ENCODE results near the gene ABCA7. TPM values are rescaled to one million over a fixed set of nuclear protein-coding genes. Genes with fewer than 3 reads are reported as not detected.

ABCA7 gene
- polyA plus RNA-seq, 5 donors: 2.8 to 6.1 (median 4.7) TPM

DNA sequence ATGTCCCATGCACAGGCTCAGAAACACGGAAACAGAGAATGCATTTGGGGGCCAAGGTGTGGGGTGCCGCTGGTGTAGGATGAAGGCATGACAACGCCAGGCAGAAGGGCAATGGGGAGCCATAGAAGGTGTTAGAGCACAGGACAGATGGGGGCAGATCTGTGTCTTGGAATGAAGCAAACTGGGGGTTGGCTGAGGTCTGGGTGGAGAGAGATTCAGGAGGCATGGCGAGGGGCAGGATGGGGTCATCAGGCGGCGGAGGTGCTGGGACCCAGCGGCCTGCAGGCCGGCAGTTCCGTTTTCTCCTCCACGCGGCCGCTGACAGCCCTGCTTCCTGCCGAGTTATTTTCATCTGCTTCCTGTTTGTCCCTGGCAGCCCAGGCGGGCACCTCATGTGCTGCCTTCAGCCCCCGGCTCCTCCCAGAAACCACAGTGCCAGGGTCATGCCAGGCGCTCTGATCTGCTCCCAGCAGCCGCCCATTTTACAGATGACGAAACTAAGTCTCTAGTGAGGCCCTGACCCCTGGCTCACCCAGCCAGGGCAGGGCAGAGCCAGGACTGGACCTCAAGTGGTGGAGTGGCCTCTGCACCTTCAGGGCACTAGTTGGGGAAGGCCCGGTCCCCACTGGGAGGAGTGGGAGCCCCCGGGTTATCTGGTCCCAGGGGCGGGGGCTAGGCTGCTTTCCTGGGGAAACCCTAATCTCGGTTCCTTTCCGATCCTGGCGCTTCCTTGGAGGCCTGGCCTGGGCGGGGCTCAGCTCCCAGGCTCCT lies 29.3 kb downstream of the ABCA7 start:
- no peak for DNase-seq

DNA sequence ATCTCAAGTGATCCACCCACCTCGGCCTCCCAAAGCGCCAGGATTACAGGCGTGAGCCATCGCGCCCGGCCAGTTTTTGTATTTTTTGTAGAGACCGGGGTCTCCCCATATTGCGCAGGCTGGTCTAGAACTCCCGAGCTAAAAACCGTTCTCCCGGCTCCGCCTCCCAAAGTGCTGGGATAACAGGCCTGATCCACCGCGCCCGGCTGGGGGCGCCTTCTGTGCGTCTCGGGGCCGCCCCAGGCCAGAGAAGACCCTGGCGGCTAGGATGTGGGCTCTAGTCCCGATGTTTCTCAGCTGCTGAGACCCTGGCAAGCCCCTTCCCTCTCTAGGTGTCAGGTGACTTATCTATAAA lies 30.6 kb downstream of the ABCA7 start:
- no peak for DNase-seq

DNA sequence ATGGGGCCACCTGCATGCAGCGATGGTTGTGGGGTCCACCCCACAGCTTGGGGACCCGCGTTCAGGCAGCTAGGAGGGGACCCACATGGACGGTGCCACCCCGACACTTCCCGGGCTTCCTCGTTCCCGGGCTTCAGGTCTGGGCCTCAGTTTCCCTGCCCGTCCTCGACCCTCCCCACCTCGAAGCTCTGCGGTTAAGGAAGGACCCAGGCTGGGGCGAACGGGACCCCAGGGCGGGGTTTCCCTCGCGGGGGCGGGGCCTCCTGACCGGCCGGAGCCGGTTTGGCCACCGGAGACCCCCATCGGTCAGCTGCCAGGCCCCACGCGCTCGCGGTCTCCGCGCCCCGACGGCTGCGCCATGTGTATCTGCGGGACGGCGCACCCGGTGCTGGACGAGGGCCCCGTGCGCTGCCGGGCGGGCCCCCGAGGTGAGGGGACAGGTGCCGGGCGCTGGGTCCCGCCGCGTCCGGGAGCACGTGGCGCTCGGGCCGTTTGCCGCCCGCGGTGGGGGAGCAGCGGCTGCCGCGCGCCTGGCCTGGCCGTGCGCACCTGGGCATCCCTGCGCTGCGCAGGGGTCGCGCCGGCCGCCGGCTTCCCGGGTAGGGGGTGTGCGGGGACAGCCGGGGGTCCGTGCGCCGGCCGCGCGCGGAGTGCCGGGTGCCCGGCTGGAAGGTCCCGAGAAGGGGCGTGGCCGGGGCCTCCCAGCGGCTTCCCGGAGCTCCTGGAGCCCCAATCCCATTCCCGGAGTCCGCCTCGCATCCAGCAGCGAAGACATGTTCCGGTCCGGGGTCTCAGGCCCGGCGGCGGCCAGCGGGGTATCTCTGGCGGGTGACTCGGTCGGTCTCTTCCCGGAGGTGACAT lies 31.3 kb downstream of the ABCA7 start:
- no peak for DNase-seq

DNA sequence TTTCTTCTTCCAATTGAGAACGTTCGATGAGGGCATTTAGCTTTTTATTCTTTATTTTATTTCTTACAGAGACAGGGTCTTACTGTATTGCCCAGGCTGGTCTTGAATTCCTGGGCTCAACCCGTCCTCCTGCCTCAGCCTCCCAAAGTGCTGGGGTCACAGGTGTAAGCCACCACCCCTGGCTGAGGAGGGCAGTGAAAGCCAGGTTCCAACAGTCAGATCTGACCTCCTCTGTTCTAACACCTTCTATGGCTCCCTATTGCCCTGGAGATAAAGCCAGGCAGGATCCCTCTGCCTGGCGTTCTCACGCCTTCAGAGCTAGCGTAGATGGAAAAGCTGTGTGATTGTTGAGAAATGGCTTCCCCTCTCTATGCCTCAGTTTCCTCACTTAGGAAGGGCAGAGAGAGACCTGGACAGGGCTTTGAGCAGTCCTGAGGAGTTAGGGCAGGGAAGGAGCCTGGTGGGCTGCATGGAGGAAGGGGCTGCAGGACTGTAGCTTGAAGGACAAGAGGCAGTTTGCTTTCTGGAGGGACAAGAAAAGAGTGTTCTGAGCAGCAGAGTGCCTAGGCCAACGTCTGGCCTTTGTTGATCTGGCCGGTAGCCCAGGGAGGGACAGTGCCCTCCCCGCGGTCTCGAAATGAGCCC lies 32.6 kb downstream of the ABCA7 start:
- DNase-seq: no peak

DNA sequence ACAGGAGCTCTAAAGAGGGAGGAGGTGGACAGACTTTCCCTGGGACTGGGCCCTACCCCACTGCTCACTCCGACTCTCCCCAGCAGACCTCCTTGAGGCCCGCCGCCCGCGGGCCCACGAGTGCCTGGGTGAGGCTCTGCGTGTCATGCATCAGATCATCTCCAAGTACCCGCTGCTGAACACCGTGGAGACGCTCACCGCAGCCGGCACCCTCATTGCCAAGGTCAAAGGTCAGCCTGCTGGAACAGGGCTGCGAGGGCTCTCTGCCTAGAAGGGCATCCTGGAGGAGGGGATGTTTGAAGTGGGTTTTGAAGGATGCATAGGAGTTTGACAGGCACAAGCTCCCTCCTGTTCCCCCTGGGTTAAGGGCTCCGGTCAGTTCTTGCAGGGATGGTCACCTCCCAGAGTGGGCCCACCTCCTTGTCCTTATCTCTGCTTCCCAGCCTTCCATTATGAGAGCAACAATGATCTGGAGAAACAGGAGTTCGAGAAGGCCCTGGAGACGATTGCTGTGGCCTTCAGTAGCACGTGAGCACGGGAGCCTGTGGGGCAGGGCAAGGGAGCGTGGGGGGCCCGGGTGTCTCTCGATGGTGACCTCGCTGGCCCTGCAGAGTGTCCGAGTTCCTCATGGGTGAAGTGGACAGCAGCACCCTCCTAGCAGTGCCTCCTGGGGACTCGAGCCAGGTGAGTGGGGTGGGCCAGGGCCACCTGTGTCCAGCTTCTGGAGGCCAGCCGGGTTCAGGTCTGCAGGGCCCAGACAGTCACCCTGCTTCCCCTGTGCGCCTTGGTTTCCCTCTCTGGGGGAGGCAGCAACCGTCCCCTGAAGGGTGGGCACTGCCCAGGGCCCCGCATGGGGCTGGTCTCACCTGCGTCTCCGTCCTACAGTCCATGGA lies 33.4 kb downstream of the ABCA7 start:
- DNase-seq: no peak

DNA sequence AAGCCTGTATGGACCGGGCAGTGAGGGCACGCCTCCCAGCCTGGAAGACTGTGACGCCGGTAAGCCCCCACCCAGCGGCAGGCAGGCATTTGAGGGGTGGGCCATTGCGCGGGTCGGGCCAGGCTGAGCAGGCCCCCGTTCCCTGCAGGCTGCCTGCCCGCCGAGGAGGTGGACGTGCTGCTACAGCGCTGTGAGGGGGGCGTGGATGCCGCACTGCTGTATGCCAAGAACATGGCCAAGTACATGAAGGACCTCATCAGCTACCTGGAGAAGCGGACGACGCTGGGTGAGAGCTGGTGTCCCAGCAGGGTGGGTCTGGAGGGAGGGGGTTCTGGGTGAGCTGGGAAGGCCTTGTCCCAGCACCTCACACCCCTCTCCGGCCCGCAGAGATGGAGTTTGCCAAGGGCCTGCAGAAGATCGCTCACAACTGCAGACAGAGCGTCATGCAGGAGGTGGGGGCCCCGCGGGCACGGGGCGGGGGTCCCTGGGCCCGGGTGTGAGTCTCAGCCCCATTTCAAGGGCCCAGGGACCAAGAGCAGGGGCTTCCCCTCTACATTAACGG lies 34.1 kb downstream of the ABCA7 start:
- DNase-seq: no peak

DNA sequence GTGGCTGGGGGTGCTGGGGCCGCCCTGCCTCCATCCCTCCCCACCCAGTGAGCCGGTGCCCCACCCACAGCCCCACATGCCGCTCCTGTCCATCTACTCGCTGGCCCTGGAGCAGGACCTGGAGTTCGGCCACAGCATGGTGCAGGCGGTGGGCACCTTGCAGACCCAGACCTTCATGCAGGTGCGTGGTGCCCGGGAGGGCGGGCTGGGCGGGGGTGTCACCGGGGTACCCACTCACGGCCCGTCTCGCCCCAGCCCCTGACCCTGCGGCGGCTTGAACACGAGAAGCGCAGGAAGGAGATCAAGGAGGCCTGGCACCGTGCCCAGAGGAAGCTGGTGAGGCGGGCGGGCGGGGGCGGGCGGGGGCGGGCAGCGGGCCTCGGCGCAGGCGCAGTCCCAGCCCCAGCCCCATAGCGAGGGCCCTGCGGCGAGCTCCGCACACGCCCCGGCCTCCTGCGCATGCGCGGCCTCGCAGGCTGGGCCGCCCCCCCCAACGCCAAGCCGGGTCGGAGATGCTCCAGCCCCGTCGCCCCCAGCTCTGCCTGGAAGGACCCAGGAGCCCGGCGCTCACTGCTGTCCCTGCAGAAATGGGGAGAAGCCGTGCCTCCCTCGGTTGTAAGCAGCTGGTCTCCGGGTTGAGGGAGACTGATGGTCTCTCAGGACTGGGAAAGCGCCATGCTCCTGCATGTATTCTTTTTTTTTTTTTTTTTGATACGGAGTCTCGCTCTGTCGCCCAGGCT lies 34.8 kb downstream of the ABCA7 start:
- peak in 1 of 2 donors; percentile 35 for DNase-seq

DNA sequence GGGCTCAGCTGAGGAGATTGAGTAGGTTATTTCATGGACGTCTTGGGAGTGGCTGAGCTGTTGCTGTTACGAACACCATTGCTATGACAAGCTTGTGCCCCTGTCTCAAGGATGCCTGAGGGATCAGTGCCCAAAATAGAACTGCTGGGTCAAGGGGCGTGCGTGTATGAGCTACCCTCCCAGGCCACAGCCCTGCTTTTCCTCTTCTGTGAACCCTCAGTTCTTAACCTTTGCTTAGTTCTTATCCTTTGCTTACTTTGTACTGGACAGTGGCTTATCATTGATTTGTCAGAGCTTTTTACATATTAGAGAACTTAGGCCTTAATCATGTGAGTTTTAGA lies 36.1 kb downstream of the ABCA7 start:
- no peak for DNase-seq

DNA sequence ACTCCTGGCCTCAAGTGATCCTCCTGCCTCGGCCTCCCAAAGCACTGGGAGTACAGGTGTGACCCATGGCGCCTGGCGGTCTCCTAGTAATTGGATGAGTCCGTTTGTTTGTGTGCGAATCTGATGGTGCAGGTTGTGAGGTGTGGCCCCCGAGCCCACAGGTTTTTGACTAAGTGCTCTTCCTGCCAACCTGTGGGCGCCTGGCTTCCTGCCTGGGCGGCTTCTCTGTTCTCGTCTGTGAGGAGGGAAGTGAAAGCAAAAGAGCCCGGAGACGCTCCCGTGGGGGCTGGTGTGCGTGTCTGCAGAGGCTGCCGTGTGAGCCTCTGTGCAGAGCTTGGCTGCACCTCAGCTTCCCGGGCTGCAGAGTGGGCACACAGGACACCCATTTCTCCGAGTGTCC lies 37.0 kb downstream of the ABCA7 start:
- DNase-seq: no peak

DNA sequence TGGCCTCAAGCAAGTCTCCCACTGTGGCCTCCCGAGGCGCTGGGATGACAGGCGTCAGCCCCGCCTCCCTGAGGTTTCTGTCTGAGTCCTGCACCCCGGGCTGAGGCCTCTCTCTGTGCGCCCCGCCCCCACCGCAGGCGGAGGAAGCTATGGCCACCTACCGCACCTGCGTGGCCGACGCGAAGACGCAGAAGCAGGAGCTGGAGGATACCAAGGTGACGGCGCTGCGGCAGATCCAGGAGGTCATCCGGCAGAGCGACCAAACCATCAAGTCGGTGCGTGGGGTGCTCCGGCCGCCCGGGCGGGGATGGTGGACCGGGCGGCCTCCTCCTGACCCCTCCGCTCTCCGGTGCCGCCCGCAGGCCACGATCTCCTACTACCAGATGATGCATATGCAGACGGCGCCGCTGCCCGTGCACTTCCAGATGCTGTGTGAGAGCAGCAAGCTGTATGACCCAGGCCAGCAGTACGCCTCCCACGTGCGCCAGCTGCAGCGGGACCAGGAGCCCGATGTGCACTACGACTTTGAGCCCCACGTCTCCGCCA lies 39.7 kb downstream of the ABCA7 start:
- no peak for DNase-seq

DNA sequence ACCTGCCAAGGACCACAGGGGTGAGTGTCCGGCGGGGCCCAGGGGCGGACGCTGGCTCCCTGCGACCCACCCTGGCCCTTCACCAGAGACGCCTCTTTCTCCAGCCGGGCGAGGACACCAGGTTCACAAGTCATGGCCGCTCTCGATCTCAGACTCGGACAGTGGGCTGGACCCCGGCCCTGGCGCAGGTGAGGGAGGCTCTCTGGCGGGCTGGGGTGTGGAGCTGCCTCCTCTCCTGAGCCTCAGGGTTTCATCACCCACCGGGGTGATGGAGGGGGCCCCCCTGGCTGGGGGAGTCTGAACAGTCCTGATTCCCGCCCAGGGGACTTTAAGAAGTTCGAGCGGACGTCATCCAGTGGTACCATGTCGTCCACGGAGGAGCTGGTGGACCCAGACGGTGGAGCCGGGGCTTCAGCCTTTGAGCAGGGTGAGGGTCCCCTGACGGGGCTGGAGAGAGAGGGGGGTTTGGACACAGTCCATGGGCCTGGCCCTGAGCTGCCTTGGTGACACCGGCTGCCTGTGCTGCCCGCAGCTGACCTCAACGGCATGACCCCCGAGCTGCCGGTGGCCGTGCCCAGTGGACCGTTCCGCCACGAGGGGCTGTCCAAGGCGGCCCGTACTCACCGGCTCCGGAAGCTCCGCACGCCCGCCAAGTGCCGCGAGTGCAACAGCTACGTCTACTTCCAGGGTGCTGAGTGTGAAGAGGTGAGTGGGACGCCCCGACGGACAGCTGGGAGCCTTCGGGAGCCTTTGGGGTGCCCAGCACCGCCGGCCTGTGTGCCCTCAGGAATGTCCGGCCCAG lies 40.7 kb downstream of the ABCA7 start:
- no peak for DNase-seq

DNA sequence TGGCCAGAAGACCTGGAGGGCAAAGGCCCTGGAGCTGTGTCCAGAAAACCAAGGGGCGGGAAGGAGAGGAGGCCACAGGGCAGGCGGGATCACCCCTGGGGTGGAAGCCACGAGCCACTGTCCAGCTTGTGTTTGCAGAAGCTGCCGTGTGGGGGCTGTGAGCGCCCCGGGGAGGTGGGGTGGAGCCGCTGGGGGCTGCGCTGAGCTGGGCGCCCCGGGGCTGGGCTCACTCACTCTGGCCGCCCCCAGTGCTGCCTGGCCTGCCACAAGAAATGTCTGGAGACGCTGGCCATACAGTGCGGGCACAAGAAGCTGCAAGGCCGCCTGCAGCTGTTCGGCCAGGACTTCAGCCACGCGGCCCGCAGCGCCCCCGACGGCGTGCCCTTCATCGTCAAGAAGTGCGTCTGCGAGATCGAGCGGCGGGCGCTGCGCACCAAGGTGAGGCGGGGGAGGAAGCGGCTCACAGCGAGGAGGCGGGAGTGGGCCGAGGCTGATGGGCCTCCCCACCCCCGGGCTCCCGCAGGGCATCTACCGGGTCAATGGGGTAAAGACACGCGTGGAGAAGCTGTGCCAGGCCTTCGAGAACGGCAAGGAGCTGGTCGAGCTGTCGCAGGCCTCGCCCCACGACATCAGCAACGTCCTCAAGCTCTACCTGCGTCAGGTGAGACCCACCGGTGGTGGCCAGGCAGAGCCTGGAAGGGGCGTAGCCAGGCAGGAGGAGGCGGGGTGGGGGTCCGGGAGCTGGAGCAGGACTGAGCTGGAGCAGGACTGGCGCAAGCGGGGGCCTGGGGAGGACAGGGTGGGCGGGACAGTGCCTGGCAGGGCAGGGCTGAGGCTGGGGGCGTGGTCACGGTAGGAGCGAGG lies 41.6 kb downstream of the ABCA7 start:
- no peak for DNase-seq

DNA sequence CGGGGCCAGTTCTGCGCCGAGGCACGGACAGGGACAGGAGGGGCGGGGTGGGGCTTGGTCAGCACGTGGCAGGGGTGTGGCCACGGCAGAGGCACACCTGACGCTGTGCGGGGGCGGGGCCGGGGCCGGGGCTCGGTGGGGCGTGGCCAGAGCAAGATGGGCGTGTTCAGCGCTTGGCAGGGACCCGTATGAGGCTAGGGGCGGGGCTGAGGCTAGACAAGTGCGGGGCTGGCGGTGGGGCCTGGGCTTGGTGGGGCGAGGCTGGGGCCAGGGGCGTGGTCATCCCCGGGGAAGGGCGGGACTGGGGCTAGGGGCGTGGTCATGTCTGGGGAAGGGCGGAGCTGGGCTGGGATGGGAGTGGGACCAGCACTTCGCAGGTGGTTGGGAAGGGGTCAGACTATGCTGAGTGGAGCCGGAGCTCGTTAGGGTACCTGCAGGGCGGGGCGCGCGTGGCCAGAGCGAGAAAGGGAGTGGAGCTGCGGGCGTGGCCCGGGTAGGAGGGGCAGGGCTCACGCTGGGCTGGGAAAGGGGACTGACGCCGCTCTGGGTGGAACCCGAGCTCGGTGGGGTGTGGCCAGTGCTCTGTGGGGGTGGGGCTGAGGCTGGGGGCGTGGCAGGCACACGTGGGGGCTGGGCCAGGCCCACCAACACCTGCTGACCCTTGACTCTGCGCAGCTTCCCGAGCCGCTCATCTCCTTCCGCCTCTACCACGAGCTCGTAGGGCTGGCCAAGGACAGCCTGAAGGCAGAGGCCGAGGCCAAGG lies 42.4 kb downstream of the ABCA7 start:
- peak in 1 of 2 donors; percentile 58 for DNase-seq

DNA sequence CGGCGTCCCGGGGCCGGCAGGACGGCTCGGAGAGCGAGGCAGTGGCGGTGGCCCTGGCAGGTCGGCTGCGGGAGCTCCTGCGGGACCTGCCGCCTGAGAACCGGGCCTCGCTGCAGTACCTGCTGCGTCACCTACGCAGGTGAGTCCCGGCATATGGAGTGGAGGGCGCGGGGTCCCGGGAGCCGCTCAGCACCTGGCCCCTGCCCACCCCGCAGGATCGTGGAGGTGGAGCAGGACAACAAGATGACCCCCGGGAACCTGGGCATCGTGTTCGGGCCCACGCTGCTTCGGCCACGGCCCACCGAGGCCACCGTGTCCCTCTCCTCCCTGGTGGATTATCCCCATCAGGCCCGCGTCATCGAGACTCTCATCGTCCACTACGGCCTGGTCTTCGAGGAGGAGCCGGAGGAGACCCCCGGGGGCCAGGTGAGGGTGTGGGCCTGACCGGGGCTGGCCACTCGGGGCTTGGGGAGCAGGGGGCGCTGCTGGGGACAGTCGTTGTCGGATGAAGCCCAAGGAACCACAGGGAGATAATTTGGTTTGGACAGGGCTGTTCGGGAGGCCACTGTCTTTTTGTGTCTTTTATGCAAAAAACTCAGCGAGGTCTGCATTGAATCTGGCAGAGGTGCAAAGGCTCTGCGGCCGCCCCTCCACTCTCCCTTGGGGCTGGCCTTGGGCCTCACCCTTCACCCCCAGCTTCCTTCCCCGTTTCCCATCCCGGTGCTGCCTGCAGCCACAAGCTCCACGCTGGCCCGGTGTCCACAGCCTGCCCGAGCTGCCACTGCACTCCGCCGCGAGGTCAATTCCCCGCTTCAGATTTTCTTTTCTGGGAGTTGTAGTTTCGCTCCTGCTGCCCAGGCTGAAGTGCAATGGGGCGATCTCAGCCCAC lies 43.3 kb downstream of the ABCA7 start:
- DNase-seq: no peak

DNA sequence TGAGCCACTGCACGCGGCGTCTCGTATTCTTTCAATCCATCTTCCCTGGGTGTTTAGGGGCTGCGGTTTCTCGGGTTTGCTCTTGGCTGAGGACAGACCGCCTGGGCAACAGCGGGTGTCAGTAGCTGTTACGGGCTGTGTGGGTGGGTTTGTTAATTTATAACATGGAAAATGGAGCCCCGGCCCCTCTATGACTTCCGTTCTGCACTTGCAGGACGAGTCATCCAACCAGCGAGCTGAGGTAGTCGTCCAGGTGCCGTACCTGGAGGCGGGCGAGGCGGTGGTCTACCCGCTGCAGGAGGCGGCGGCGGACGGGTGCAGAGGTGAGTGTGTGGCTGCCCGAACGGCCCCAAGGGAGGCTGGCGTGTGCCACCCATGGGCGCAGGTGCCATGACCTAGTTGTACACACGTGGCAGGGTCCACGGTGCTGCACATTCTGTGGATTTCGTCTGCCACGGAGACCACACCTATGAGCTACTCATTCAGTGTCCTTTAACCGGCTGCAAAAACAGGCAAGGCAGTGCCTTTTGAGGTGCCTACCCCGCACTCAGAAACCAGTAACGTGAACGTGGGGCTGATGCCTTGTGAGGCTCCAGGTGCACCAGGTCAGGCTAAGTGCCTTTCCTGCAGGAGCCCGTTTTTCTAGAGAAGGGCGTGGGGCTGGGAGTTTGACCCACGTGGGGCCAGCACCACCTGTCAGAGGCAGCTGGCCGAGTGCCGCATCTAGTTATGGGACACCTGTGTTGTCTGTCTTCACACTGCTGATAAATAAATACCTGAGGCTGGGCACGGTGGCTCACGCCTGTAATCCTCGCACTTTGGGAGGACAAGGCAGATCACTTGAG lies 44.3 kb downstream of the ABCA7 start:
- no peak for DNase-seq
